Cardiac muscle cell (in vitro differentiated cells and primary cell): ENCODE results near the gene DHRSX. TPM values are rescaled to one million over a fixed set of nuclear protein-coding genes. Genes with fewer than 3 reads are reported as not detected.
"Not testable (repeated sequence)": the region's sequence is repeated elsewhere in the genome, so short reads cannot be mapped to it uniquely, and the experiment has no call there.

Experiments used
- DNase-seq, 2 donors: peaks; one replicate each; pipeline versions ENCODE4 v3.0.0 to v3.0.0-alpha.2; 2010 to 2017; ENCODE audit warnings: low read depth in 1 of 2, low spot score in 1 of 2
- H3K27ac ChIP-seq: fragments of 200-600 bp; sonication (generic); 2 replicates; pipeline ENCODE4 v1.5.1; 2016
- H3K27me3 ChIP-seq: fragments of 200-600 bp; sonication (generic); 2 replicates; pipeline ENCODE4 v1.6.0; 2016; ENCODE audit warnings: control low read depth
- H3K36me3 ChIP-seq: fragments of 200-600 bp; sonication (generic); 2 replicates; pipeline ENCODE4 v1.5.1; 2016; ENCODE audit warnings: control low read depth
- H3K4me1 ChIP-seq: fragments of 200-600 bp; sonication (generic); 2 replicates; pipeline ENCODE4 v1.8.1; 2017; ENCODE audit warnings: low read depth, mild to moderate bottlenecking, mixed run types
- H3K4me3 ChIP-seq: fragments of 200-600 bp; sonication (generic); 2 replicates; pipeline ENCODE4 v1.5.1; 2016; ENCODE audit warnings: mild to moderate bottlenecking
- H3K9me3 ChIP-seq: fragments of 200-600 bp; sonication (generic); 2 replicates; pipeline ENCODE4 v1.5.1; 2017; ENCODE audit warnings: low read depth, mild to moderate bottlenecking, control low read depth
- CTCF ChIP-seq: IDR thresholded peaks from 2 replicates; pipeline ENCODE4 v1.5.1; 2012; ENCODE audit warnings: low read depth, mild to moderate bottlenecking, low read length
- polyA plus RNA-seq: library from polyadenylated mRNA; unstranded; fragments of >200 nt; fragmentation: Nextera tagmentation; extraction: Ambion mirVana; gene quantifications from 2 replicates; pipeline ENCODE4 v1.2.1, GENCODE V29; 2016
- total RNA-seq: library from RNA; depleted of rRNA; stranded (reverse); fragments of >200 nt; gene quantifications from 2 replicates; pipeline ENCODE4 v1.2.3, GENCODE V29; 2016

The DHRSX gene
- total and polyA plus RNA-seq, 2 experiments from 2014 or later = 20.4 to 33.4 TPM

- DNase-seq = no peak
- no peaks in the 10 kb centered on the region for H3K9me3 ChIP-seq
Measured at GRCh38 chrX:2464677-2465166, 36.1 kb downstream of the DHRSX start.

GRCh38 chrX:2463973-2464676, 36.7 kb downstream of the DHRSX start:
- H3K36me3 ChIP-seq = no peaks in the 10 kb centered on the region
- H3K4me1 ChIP-seq = no peaks in the 10 kb centered on the region
- DNase-seq = no peak
- no peaks in the 10 kb centered on the region for H3K27me3 ChIP-seq
- no peak overlapping the region for H3K4me3 ChIP-seq
- no peaks in the 10 kb centered on the region for H3K9me3 ChIP-seq
- TF ChIP-seq CTCF = no peak
- no peak overlapping the region for H3K27ac ChIP-seq

More at GRCh38 chrX:2464677-2465166, 36.1 kb downstream of the DHRSX start:
- Histone ChIP-seq H3K36me3 (no peaks in the 10 kb centered on the region), H3K27ac (no peak overlapping the region), H3K27me3 (no peaks in the 10 kb centered on the region), H3K4me1 (no peaks in the 10 kb centered on the region), H3K4me3 (no peak overlapping the region)
- TF ChIP-seq CTCF = no peak

GRCh38 chrX:2463481-2463880, 37.3 kb downstream of the DHRSX start:
- H3K4me3 ChIP-seq, H3K4me1 ChIP-seq, H3K9me3 ChIP-seq, H3K36me3 ChIP-seq, H3K27ac ChIP-seq, H3K27me3 ChIP-seq: not testable (repeated sequence)
- peak in 1 of 2 donors; percentile 81 for DNase-seq

GRCh38 chrX:2462780-2463179, 38.0 kb downstream of the DHRSX start:
- H3K27me3 ChIP-seq = no peaks in the 10 kb centered on the region
- H3K4me3 ChIP-seq = no peak overlapping the region
- H3K9me3 ChIP-seq = no peaks in the 10 kb centered on the region
- no peaks in the 10 kb centered on the region for H3K36me3 ChIP-seq
- H3K27ac ChIP-seq = no peak overlapping the region
- H3K4me1 ChIP-seq = no peaks in the 10 kb centered on the region
- TF ChIP-seq CTCF = no peak
- peak in 1 of 2 donors; percentile 49 for DNase-seq

DNA sequence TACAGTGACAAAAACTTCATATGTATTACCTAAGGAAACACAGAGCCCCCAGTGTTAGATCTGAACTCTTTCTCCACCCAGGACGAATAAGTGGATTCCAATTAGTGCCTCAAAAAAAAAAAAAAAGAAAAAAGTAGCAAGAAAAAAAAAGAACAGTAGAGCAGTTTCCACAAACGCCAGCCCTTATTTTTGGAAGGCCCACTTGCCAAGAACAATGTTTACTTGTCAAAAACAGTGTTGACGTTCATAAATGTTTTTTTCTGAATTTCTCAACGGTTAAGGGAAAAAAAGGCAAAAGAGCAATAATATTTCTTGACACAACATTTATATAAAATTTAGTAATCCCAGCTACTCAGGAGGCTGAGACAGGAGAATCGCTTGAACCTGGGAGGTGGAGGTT, 38.7 kb downstream of the DHRSX start:
- Histone ChIP-seq H3K36me3 (no peaks in the 10 kb centered on the region), H3K9me3 (no peaks in the 10 kb centered on the region), H3K27me3 (no peaks in the 10 kb centered on the region), H3K4me3 (no peak overlapping the region), H3K27ac (no peak overlapping the region), H3K4me1 (no peaks in the 10 kb centered on the region)
- no peak for TF ChIP-seq CTCF
- DNase-seq = no peak

DNA sequence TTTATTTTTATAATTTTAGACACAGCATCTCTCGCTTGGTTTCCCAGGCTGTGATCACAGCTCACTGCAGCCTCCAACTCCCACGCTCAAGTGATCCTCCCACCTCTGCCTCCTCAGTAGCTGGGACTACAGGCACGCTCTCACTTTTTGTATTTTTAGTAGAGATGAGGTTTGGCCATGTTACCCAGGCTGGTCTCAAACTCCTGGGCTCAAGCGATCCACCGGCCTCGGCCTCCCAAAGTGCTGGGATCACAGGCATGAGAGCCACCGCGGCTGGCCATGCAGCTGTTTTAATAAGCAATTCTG, 39.1 kb downstream of the DHRSX start:
- no peak overlapping the region for H3K4me3 ChIP-seq
- H3K27me3 ChIP-seq = no peaks in the 10 kb centered on the region
- no peaks in the 10 kb centered on the region for H3K4me1 ChIP-seq
- no peak for DNase-seq
- TF ChIP-seq CTCF = no peak
- no peaks in the 10 kb centered on the region for H3K9me3 ChIP-seq
- H3K36me3 ChIP-seq = no peaks in the 10 kb centered on the region
- H3K27ac ChIP-seq = no peak overlapping the region

DNA sequence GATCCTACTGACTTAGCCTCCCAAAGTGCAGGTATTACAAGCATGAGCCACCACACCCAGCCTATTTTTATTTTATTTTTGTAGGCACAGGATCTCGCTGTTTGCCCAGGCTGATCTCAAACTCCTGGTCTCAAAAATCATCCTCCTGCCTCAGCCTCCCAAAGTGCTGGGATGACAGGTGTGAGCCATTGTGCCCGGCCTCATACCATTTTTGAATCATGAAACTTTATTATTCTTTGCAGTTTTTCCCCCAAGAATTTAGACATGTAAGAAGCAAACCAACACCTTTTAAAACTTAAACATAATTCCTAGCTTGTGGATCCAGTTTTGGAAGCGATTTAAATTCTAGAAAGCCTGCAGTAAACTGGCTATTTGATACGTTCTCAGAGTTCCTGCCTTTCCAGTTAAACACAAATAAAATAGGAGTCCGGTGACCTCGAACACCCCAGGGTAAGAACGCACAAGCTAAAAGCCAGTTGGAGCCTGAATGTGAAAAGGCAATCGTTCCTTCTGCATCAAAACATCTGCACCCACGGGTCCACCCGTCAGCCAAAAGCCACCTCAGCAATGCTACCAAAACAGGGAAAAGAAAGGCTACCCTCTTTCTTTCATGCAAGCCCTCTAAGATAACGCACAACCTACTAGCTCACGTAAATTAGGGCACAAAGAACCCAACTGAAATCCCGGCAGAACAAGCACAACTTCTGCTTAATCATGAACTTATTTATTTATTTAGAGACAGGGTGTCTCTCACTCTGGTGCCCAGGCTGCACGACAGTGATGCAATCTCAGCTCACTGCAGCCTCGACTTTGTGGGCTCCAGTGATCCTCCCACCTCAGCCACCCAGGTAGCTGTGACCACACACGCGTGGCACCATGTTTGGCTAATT, 39.7 kb downstream of the DHRSX start:
- not testable (repeated sequence) for H3K27ac ChIP-seq, H3K36me3 ChIP-seq, H3K4me3 ChIP-seq, H3K4me1 ChIP-seq, DNase-seq, H3K9me3 ChIP-seq, H3K27me3 ChIP-seq

- H3K9me3 ChIP-seq, H3K27me3 ChIP-seq, H3K36me3 ChIP-seq, H3K4me3 ChIP-seq, DNase-seq, H3K4me1 ChIP-seq: not testable (repeated sequence)
- peak overlapping the region; percentile 54 for H3K27ac ChIP-seq
Measured at GRCh38 chrX:2460048-2460447, 40.7 kb downstream of the DHRSX start.
